ENCODE results near the gene CLDN6.

DNA sequence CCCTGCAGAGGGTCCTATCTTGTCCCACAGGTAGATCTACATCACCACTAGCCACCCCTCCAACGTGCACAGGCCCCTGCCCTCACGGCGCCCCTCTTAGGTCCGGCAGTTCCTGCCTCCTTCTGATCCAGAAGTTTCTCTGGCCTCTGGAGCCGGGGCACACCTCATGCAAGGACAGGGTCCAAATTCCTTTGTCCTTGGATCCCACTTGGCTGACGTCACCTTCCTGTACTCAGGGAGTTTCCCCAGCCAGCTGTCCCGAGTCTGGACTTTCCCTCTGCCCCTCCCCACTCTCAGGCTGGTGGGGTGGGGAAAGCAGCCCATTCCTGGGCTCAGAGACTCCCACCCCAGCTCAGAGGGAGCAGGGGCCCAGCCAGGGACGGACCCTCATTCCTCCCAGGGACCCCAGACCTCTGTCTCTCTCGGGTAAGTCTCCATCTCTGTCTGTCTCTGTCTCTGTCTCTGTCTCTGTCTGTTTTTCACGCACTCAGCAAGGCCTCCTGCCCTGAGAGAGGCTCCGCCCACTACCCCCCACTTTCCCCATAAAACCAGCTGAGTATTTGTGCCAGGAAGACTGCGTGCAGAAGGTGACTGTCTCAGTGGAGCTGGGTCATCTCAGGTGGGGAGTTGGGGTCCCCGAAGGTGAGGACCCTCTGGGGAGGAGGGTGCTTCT is 47.2 kb upstream of the CLDN6 start, which contains the start of gene IL32:
- TF ChIP-seq, protein P1, sequence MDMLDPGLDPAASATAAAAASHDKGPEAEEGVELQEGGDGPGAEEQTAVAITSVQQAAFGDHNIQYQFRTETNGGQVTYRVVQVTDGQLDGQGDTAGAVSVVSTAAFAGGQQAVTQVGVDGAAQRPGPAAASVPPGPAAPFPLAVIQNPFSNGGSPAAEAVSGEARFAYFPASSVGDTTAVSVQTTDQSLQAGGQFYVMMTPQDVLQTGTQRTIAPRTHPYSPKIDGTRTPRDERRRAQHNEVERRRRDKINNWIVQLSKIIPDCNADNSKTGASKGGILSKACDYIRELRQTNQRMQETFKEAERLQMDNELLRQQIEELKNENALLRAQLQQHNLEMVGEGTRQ (CRISPR knock-in tag; IDR thresholded peaks at IDR 0.05) = no peak
- no peak for TF ChIP-seq SIRT6 (IDR thresholded peaks at IDR 0.05; ENCODE audit: low read depth, low read length)
- no peak for TF ChIP-seq EHMT2 (IDR thresholded peaks at IDR 0.05)

Measured in K562 (cell line).